ENCODE data around the gene MEG3.

MEG3 gene

DNA sequence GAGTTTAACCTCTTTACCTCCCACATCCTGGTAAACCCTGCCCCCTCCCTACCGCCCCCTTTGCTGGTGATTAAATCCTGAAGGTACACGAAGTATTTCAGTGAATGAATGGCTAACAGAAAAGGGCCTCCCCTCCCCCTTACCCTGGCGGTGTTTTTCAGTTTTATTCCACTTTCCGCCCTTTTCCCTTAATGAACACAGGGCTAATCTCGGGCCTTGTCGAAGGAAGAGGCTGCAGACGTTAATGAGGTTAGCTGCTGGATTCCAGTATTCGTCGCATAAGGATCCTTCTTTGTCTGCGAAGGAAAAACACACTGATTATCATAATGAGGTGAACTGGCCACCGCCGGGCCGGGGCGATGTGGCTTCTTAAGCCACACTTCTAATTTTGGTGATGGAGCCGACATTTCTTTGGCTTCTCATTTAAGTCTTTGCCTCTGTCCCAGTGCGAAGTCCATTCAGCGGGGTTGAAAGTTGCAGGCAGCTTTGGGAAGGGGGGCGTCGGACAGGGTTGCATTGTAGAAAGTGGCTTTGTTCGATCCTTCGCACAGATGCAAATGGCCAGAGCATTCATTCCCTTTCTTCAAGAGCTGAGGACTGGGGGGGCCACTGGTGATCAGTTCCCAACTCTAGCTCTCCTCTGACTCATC lies 6.5 kb downstream of the MEG3 start:
- no peak for DNase-seq (ENCODE audit: low read depth in 2 of 3, low spot score in 1 of 3)

DNA sequence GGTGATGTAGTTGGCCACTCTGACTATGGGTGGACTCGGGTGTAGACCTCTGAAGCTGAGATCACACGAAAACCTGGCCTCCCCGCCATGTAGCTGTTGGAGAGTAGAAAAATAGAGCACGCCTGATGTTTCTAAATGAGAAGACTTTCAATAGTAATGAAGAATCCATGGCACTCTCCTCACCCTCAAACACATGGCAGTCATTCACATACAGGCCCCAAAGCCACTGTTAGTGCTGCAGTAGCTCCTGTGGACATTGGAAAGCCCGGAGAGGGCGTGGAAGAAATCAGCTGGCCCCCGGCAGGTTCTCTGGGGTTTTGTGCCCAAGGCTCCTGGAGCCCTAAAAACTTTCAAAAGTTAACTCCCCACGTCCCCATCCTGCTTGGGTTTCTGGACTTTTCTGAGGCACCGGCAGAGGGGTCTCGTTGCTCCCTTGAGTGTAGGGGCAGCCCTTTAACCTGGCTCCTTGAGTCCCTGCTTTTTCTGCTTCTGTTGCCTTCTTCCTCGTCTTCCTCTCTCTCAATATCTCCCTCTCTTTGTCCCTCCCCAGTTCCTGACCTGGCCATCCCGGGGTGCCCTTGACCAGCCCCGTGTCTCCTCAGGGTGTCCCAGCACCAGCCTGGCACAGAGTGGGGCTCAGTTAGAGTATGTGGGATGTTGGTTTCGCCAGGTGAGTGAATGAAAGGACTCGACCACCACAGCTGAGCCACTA lies 8.3 kb downstream of the MEG3 start:
- no peak for DNase-seq (ENCODE audit: low read depth in 2 of 3, low spot score in 1 of 3)

DNA sequence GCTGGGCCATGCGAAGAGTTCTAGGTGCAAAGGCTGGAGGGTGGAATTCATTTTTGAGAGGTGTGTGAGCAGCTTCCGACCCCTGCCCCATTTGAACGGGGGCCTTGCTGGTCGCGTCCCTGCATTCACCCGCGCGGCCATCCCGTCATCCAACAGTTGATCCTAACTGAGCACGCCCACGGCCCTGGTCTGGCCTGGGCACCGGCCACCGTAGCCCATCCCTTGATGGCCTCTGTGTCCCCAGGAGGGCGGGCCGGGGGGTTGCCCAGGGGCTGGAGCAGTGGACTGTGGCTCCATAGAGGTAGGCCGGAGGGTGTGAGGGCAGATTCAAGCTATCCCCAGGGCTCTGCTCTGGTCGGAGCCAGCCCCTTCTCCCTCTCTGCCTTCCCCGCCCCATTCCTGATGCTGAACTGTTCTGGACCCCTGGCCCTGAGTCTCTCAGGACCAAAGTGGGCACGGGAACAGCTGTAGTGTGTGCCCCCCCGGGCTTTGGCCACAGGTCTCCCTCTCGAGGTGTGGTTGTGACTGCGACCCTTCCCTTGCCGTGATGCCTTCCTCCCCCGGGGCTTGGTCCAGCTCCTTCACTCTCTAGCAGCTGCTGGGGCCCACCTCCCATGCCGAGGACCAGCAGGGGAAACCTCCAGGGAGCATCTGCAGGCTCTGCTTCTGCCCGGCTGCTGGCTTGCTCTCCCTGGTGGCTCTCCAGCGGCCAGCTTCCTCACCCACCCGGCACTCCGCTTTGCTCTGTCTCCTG lies 9.1 kb downstream of the MEG3 start:
- DNase-seq (ENCODE audit: low read depth in 2 of 3, low spot score in 1 of 3): no peak

DNA sequence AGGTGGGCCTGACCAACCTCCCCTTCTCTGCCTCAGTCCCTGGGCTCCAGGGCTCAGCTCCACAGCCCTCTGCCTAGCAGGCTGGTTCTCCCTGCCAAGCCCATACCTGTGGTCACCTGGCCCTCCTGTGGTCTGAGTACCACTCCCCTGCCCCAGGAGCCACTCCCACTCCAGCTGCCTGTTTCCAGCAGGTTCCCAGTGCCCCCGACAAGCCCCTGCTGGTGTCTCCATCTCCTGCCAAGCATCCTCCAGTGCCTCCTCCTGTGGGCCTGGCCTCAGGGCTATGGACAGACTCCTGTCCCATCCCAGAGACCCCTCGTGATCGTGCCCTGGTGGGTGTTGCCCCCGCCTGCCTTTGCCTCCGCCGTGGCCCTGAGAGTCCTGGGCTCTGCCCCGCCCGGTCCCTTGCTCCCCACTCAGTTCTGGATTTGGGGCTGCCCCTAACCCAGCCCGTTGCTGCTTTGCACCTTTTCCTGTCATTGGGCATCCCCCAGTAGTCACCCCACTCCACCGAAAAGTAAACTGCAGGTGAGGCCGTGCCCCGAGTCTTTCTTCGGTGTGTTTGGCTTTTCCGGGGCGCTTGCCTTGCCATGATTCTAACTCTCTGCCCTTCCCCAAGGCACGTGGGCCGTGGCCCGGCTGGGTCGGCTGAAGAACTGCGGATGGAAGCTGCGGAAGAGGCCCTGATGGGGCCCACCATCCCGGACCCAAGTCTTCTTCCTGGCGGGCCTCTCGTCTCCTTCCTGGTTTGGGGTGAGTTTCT lies 9.8 kb downstream of the MEG3 start:
- DNase-seq (ENCODE audit: low read depth in 2 of 3, low spot score in 1 of 3): no peak

DNA sequence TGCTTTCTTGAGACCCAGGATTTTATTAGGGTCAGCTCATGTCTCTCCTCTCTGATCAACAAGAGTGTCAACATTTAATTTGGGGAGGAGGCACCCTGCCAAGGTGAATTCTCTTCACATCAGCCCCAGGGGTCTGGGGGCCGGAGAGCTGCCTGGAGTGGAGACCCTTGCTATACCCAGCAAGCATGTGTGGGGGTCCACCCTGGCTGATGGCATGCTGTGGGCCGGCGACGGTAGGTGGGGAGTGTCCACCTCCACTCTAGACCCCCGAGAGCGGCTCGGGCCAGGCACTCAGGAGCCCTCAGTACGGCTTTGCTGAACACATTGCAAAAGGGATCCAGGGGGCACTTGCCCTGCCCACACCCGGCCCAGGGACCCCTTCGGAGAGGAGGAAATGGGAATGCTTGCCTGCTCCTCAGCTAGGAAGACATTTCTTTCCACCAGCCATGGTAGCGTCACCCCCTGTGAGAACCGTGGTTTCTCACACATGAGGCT lies 10.4 kb downstream of the MEG3 start:
- no peak for DNase-seq (ENCODE audit: low read depth in 2 of 3, low spot score in 1 of 3)

DNA sequence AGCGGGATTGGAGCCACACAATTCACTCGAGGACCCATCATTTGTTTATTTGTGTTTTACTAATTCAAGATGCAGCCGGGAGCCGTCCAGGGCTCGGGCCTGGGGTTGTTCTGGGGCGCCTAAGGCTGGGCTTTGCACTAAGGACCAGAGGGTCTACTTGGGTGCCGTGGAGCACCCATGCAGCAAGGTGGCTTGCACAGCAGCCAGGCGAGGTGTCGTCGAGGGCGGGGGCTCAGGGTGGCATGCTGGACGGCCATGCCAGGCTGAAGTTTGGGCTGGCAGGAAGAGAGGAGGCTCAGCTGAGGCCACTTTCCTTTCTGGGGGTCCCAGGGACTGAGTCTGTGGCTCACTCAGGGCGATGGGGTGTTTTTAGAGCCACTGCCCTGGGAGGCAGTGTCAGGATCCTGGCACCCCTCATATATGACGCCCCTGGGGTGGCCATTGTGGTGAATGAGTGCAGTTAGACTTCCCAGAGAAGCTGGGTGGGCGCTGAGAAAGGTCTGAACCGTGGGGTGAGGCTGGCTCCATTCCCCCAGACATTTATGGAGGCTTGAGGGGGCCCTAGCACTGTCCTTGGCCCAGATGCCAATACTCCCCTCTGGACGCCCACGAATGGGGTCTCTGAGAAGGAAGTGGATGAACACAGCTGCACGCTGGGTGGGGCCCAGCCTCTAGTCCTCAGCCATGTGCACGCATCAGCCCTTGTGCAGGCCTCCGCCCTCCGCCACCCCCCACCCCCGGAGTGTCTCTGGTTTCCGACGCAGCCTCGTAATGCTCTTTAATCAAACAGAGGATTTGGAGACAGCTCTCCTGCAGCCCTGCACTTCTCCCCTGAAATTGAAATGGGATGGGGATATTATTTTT lies 11.3 kb downstream of the MEG3 start:
- DNase-seq (ENCODE audit: low read depth in 2 of 3, low spot score in 1 of 3): no peak

DNA sequence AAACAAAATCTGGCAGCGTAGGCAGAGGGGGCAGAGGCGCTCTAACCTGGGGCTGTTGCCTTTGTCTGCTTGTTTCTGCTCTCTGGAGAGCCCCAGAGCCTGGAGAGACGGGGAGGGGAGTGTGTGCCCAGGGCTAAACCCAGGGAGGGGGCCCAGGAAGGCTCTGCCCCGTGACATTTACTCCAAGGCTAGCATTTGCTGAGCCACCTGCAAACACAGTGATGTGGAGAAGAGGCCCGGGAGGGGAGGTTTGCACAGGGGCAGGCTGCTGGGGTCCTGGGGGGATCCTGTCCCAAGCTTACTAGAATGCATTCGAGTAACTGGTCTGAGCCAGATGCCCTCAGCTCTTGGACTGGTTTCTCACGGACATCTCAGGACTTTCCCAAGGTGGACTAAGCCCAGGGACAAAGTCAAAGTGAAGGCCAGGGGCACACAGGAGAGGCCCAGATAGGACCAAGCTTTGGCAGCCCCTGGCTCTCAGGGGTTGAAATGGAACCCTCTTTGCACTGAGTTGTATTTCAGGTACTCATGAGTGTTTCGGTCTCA lies 12.0 kb downstream of the MEG3 start:
- no peak for DNase-seq (ENCODE audit: low read depth in 2 of 3, low spot score in 1 of 3)

DNA sequence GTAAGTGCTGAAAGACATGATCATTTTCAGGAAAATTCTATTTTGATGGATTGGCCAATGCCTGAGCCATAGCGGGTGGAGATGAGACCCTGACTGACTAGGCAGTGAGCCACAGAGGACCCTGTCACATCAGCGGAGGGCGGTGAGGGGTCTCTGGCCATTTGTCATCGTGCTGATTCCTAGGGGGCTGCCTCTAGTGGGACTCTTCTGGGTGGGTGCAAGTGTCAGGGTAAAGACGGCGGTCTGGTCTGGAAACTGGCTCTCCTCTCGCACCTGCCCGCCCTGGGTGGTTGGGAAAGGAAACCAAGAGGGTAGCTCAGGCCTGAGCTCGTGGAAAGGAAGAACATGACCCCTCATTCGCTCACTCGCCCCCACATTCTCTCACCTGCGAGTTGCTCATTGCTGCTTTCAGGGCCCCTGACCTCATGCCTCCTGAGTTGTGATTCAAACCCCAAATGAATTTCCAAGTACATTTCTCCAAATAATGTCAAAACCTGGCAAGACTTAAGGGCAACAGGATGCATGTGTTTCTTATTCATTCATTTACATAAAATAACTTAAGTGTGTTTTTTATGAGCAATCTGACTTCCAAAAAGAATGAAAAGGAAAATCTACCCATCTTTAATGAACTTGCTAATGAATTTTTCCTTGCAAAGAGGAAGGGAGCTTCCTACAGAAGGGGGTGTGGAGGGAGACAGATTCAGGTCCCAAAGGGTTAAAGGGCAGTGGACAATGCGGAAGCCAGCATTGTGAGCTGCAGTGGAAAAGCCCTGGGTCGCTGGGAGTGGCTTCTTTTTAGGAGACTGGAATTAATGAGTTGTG lies 12.8 kb downstream of the MEG3 start:
- no peak for DNase-seq (ENCODE audit: low read depth in 2 of 3, low spot score in 1 of 3)

DNA sequence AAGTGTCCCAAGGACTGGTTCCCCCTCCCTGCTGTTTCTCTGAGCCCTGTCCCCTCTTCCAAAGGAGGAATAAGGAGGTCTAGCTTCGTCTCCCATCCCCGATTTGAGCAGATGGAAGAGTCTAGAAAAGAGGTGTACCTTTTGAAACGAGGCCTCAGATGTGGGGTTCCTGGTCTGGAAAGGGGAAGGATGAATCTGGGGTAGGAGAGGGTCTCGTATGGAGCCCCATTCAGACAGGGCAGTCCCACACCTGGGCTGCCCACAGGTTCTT lies 13.3 kb downstream of the MEG3 start:
- DNase-seq (ENCODE audit: low read depth in 2 of 3, low spot score in 1 of 3): no peak

DNA sequence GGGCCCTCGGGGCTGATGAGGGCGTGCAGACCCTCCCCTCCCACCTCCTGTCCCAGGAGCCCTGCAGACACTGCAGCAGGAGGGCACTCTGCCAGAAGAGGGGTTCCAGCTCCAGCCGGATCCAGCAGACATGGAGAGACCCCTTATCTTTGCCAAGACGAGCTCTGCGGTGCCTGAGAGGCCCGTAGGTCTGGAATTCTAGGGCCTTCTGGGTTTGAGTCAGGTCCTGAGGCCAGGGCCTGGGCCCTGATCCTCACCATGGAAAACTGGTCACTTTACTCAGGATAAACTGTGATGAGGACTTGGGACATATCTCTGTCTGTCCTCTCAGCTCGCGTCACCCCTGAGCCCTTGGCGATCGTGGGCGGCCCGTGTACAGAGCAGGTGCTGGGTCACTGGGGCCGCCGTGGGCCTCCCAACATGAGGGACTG lies 13.8 kb downstream of the MEG3 start:
- no peak for DNase-seq (ENCODE audit: low read depth in 2 of 3, low spot score in 1 of 3)

DNA sequence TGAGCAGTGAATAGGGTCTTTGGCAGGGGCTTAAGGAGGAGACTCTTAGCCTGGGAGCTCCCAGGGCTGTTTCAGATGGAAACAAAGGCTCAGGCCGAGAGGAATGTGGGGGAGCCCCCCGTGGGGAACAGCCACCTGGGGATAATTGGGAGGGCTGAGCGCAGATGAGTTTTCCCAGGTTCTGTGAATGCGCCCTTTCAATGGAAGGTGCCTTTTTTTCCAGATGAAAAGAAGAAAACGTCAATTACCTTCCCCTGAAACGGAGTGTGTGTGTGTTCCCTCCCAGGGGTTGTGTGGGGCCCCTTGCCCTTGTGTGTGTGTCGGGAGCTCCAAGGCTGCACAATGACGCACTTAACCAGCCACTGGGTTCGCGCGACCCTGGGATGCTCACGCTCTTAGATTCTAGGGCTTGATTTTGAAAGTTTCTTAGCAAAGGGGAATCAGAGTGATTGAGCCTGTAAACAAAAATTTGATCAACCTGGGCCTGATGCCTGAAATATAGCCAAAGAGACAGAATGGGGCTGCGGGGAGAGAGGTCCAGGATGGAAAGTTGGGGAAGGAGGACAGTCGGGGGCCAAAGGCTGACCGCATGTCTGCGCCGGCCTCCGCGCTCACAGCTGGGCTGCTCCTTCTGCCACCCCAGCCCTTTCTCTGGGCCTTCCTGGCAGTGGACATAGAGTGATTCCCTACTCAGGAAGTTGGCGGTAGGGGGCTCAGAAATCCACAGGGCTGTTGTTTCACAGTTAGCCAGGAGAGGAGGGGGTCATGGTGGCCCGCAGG lies 14.6 kb downstream of the MEG3 start:
- DNase-seq (ENCODE audit: low read depth in 2 of 3, low spot score in 1 of 3): no peak

DNA sequence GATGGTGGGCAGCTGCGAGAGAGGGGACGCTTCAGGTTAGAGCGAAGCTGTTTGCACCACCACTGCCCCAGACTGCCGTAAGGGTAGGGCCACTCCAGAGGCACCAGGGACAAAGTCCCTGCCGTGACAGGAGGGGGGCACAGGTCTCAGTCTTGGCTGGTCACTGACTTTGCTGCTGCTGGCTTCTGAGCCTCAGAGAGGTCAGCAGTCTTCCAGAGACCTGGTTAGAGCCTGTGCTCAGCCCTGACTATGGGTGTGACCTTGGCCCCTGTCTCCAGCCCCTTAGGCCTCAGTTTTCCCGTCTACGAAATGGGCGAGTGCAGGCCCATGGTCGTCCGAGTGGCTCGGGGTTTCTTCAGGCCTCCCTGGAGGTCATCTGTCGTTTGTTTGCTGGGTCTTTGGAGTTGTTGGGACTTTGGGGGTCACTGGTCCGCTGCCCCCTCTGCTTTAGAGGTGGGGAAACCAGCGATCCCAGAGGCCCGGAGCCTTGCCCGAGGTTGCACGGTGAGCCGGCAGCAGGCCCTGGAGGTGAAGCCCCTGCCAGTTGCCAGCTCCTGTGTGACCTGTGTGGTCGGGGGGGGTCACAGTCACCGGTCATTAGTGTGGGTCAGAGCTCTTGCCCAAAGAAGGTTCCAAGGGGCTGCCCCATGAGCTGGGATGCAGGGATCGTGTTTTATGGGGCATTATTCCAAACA lies 15.3 kb downstream of the MEG3 start:
- DNase-seq (ENCODE audit: low read depth in 2 of 3, low spot score in 1 of 3): no peak

DNA sequence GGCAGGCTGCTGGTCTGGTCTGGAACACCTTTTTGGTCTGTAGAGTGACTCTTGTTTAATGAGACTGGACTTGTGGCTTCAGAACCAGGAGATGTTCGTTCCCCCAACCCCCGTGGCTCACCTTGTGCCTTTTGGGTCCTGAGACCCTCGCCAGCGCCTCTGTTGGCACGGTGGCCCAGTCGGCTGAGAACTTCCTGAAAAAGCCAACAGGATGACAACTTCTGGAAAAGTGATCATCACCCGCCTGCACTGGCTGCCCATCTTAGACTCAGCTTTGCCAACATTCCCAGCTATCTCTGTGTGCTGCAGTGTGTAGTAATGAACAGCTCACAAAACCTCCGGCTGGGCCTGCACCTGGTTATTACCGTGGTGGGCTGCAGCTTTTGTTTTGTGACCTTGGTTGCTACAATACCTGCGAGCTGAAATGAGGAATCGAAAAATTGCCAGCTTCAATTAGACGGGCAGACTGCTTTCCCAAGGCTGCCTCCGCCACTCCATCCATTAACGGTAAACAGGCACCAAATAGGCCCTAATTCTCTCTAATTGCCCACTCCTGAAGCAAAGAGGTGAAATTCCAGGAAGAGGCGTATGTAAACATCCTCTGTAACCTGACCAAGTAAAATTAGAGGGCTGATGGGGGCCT lies 16.0 kb downstream of the MEG3 start:
- no peak for DNase-seq (ENCODE audit: low read depth in 2 of 3, low spot score in 1 of 3)

DNA sequence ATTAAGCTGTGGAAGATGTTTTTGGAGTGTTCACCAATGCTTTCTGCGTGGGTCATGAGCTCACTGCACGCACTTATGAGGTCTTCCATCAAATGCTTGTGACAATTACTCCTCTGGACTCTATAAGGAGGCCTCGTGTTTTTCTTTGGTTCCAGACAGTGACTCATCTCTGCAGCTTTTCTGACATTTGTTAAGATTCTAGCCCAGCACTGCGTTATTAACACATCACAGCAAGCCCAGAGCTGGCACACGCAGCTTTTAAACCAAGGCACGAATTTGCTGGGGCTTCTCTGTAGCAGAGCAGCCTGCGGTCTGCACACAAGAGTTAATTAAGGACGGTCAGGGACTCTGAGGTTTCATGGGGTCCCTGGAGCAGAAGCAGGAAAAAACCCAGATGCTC lies 16.9 kb downstream of the MEG3 start:
- no peak for DNase-seq (ENCODE audit: low read depth in 2 of 3, low spot score in 1 of 3)

DNA sequence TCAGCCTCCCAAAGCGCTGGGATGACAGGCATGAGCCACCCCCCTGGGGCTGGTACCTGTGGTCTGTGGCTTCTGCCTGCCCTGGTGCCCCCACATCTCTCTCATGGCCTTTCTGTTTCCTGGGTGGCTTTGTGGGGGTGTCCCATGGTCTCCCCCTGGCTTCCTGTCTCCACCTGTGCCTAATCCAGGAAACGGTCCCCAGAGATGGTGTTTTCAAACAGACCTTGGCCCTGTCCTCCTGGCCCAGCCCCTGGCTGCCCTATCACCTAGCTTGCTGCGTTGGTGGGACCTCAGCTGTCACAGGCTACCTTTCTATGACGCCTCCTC lies 18.1 kb downstream of the MEG3 start:
- DNase-seq (ENCODE audit: low read depth in 2 of 3, low spot score in 1 of 3): no peak

DNA sequence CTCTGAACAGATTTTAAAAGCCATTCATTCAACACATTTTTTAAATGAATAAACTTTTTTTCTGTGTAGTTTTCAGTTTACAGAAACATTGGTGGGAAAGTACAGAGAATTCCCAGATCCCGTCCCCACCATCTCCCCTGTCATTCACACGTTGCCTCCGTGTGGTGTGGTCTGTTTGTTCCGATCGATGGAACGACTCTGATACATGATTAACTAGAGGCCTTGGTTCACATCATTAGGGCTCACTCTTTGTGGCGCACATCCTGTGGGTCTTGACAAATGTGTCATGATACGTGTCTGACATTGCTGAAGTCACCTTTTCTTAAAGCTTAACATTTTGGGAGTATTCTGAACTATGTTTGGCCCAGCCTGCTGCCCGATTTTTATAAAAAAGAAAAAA lies 18.5 kb downstream of the MEG3 start:
- no peak for DNase-seq (ENCODE audit: low read depth in 2 of 3, low spot score in 1 of 3)

DNA sequence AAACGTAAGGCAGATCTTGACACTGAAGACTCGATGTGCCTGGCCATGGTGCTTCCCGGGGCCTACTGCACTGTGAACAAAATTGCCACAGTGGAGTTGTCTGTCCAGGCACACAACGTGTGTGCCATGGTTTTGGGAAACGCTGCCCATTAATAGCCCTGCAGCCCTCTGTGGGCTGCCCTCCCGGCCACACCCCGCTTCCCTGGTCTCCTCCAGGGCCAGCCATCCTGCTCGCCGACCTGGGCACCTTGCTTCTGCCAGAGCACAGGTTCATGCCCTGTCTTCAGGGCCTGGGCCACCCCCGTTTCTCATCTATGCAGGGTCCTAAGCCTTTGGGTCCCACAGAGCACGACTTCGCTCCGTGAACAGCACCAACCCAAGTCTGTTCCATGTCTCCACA lies 18.9 kb downstream of the MEG3 start:
- no peak for DNase-seq (ENCODE audit: low read depth in 2 of 3, low spot score in 1 of 3)

DNA sequence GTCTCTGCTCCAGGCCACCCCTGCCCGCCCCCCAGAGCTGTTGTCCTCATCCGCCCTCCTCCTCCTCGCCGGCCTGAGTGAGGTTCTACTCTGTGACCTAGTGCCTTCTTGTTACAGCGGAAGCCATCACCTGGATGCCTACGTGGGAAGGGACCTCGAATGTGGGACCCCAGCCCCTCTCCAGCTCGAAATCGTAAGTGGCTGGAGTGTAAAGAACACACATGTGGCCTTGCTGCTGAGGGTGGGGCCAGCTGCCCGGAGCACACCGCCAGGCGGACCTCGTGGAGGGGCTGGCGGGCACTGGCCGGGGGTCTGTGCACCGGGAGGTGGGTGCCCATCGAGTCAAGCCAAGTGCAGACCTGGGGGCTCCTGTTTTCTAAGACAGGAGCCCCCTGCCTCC lies 19.4 kb downstream of the MEG3 start:
- DNase-seq (ENCODE audit: low read depth in 2 of 3, low spot score in 1 of 3): no peak
